Middle frontal gyrus (tissue), 1 donor: ENCODE measurements around the gene FCGBP.
"Not testable (repeated sequence)": the region's sequence is repeated elsewhere in the genome, so short reads cannot be mapped to it uniquely, and the experiment has no call there.

Source experiments
- DNase-seq: peaks from one replicate; pipeline ENCODE4 v3.0.0-alpha.2; 2015; ENCODE audit warnings: low spot score; ENCODE audit errors: extremely low spot score

FCGBP gene

DNA sequence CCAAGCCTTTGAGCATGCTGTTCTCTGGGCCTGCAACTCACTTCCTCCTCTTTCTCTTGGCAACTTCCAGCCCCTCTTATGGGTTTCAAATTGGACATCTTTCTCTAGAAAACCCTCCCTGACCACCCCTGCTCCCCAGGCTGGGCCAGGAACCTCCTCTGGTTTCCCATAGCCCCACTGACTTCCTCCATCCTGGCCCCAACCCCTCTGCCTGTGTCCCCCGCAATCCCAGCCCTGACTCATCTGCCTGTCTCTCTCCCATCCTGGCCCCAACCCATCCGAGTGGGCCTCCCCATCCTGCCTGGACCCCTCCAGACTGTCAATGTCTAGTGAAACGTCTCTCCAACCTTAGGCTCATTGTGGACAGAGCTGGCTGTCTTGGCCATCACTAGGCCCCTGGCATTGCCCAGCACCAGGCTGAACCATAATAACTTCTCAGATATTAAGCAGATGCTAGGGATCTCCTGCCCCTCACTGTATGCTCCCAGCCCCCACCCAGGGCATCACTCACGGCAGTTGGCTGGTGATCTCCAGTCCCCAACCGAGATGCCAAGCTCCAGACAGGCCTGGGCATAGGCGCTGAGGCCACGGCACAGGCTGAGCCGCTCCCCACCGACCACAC, 16.8 kb downstream of the FCGBP start:
- no peak for DNase-seq

DNA sequence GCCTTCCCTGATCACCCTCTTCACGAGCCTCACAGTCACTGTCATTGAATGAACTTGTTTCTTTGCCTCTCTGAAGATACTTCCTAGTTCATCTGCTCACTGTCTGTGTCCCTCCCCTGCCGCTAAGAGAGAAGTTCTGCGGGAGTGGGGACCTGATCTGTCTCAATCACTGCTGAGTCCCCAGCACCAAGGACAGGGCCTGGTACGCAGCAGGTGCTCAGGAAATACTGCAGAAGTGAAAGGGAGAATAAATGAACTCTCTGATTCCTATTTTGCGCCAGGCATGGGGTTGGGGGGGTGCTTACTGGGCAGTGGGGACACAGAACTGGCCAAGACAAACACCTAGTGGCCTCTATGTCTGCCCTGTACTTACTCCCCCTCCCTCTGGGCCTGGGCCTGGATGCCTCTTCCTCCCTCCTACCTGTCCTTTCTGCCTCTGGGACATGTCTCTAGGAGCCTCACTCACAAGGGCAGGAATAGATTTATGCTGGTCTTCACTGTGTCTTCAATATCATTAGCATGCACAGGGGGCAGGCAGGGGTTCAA, 17.5 kb downstream of the FCGBP start:
- no peak for DNase-seq

DNA sequence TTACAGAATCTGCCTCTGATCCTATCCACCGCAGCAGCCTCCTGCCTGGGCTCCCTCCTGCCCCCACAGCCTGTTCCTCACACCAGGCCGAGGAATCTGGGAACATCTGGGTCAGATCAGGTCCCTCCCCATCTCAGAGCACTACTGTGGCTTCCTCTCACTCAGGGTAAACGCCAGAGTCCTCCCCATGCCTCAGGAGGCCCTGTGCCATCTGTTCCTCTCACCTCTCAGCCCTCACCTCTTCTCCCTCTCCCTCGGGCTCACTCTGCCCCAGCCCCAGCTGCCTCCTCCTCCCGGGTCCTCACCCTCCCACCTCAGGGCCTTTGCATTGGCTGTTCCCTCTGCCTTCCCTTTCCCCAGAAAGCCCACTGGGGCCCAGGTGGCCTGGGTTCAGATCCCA, 18.2 kb downstream of the FCGBP start:
- DNase-seq = no peak

- DNase-seq = no peak
Measured at GRCh38 chr19:39915848-39916215, 18.6 kb downstream of the FCGBP start.

- DNase-seq = no peak
Measured at GRCh38 chr19:39915101-39915847, 19.2 kb downstream of the FCGBP start.

GRCh38 chr19:39913682-39914333, 20.6 kb downstream of the FCGBP start:
- no peak for DNase-seq

DNA sequence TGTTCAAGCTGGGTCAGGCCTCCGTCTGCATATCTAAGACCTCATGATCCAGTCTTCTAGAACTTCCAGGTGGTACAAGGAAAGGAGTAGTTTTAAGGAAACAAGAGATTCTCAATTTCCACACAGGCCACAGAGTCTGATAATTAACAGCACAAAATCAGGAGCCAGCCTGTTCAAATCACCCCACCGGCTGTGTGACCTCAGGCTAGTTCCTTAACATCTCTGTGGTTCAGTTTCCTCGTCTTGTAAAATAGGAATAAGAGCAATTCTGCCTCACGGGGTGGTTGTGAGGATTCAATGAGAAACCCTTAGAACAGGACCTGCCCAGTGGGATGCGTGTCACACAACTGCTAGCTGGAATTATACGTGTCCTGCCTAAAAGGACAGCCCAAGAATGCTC, 25.6 kb downstream of the FCGBP start:
- no peak for DNase-seq

DNA sequence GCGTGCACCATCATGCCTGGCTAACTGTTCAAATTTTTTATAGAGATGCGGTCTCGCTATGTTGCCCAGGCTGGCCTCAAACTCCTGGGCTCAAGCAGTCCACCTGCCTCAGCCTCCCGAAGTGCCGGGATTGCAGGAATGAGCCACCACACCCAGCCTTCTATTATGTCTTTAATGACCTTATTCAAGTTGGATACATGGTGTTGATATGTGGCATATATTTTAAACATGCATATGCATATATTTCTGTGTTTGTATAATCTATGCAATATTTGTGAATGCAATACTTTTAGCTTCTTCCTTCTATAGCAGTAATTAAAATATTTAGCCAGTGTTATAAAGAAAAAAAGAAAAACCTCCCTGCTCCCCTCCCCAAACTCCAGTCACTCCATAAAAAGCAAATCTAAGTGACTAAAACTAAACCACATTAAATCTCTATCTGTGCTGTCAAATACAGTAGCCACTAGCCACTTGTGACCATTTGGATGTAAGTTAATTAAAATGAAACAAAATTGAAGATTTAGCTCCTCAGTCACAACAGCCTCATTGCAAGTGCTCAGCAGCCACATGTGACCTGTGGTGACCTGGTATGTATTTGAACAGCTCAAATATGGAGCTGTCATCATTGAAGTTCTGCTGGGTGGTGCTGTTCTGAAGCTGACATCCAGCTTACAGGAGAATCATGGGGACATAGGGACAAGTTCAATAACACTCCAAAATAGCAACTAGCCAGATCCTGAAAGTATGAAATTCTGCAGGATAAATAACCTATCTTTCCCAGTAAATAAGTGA, 27.4 kb downstream of the FCGBP start:
- DNase-seq = no peak

DNA sequence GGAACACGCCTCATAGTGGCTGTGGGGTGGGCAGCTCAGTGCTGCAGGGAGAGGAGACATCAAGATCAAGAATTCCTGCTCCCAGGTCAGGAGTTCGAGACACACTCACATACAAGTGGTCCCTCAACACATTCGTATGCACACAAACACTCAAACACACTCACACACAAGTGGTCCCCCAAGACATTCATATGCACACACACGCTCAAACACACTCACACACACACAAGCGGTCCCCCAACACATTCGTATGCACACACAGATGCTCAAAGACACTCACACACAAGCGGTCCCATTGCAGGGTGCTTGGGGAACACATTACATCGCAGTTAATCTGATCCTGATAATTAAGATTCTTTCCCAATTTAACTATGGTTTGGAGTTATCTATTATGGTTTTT, 28.2 kb downstream of the FCGBP start:
- DNase-seq = no peak

DNA sequence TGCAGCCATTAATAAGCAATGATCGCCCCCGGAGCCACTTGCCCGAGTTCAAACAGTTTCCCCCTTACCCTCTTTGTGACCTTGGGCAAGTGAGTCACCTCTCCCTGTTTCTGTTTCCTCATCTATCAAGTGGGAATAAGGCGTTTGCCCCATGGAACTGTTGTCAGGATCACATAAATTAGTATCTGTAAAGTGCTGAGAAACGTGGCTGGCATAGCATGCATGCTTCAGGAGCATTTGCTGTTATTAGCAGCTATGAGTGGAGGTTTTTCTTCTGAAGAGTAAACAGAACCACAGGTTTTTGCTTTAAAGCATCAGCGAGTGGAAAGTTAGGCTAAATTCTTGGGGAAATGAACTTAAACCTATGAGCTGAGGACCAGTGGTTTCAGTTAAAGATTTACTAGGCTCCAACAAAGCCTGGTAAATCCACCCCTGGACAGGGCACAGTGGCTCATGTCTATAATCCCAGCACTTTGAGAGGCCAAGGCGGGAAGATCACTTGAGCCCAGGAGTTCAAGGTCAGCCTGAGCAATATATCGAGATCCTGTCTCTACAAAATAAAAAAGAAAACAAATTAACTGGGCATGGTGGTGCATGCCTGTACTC, 30.8 kb downstream of the FCGBP start:
- not testable (repeated sequence) for DNase-seq

DNA sequence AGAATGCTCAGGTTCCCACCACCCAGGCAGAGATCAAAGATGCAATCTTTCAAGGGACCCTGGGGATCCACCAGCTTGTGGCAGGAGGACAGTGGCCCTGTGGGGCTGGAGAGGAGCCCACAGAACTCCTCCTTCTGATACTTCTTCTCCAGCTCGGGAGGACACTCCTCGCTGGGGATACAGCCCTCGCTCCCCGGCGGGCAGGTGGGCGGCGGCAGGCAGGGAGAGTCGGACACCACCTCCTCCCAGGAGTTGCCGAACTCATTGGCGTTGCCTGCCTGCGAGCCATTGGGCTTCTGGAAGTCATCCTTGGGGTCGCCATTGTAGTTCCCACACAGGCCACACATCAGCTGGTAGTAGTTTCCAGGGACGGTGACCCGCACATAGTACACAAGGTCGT, 32.1 kb downstream of the FCGBP start:
- DNase-seq = not testable (repeated sequence)

- not testable (repeated sequence) for DNase-seq
Measured at GRCh38 chr19:39901681-39902080, 32.8 kb downstream of the FCGBP start.

GRCh38 chr19:39898858-39899257, 35.6 kb downstream of the FCGBP start:
- DNase-seq = not testable (repeated sequence)

- DNase-seq = not testable (repeated sequence)
Measured at GRCh38 chr19:39897511-39898245, 36.8 kb downstream of the FCGBP start.

DNA sequence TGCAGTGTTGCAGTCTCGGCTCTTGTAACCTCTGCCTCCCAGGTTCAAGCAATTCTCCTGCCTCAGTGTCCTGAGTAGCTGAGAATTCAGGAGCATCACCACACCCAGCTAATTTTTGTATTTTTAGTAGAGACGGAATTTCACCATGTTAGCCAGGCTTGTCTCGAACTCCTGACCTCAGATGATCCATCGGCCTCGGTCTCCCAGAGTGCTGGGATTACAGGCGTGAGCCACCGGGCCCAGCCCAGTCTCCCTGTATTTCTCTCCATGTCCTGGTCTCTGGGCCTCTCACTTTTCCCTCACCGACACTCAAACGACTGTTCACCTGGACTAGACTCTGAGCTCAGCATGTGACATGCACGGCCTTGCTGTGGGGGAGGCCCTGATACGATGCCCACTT, 39.3 kb downstream of the FCGBP start:
- not testable (repeated sequence) for DNase-seq

GRCh38 chr19:39894236-39894606, 40.2 kb downstream of the FCGBP start:
- DNase-seq = not testable (repeated sequence)

GRCh38 chr19:39893366-39894235, 40.8 kb downstream of the FCGBP start:
- not testable (repeated sequence) for DNase-seq

- DNase-seq = not testable (repeated sequence)
Measured at GRCh38 chr19:39892506-39892902, 41.9 kb downstream of the FCGBP start.
